T1000 (cell line): ENCODE data around the gene CRTAC1.
"Not testable (repeated sequence)": the region's sequence is repeated elsewhere in the genome, so short reads cannot be mapped to it uniquely, and the experiment has no call there.

Source experiments
- DNase-seq: peaks from one replicate; lab custom pipeline; 2025; ENCODE audit warnings: mixed read lengths; lab: John Stamatoyannopoulos, UW

CRTAC1 gene

GRCh38 chr10:97842656-97843280, 187.7 kb downstream of the CRTAC1 start:
- no peak for DNase-seq

GRCh38 chr10:97842114-97842513, 188.3 kb downstream of the CRTAC1 start:
- not testable (repeated sequence) for DNase-seq

- not testable (repeated sequence) for DNase-seq
Observed at GRCh38 chr10:97841166-97841565, 189.3 kb downstream of the CRTAC1 start.

GRCh38 chr10:97838091-97838490, 192.3 kb downstream of the CRTAC1 start:
- no peak for DNase-seq

GRCh38 chr10:97836446-97836845, 194.0 kb downstream of the CRTAC1 start:
- no peak for DNase-seq

- DNase-seq = no peak
Observed at GRCh38 chr10:97831259-97831658, 199.2 kb downstream of the CRTAC1 start.

GRCh38 chr10:97830064-97830463, 200.4 kb downstream of the CRTAC1 start:
- DNase-seq = no peak

- DNase-seq = no peak
Observed at GRCh38 chr10:97828721-97829120, 201.7 kb downstream of the CRTAC1 start.

- peak; percentile 68 for DNase-seq
Observed at GRCh38 chr10:97827702-97828291, 202.6 kb downstream of the CRTAC1 start.

- no peak for DNase-seq
Observed at GRCh38 chr10:97826892-97827291, 203.5 kb downstream of the CRTAC1 start.

- no peak for DNase-seq
Observed at GRCh38 chr10:97825020-97825760, 205.2 kb downstream of the CRTAC1 start.

GRCh38 chr10:97823734-97824133, 206.7 kb downstream of the CRTAC1 start:
- DNase-seq = no peak

GRCh38 chr10:97822261-97822687, 208.1 kb downstream of the CRTAC1 start:
- DNase-seq = no peak

- no peak for DNase-seq
Observed at GRCh38 chr10:97821308-97822038, 208.9 kb downstream of the CRTAC1 start.

GRCh38 chr10:97820096-97820704, 210.2 kb downstream of the CRTAC1 start:
- DNase-seq = no peak

- DNase-seq = no peak
Observed at GRCh38 chr10:97818572-97818971, 211.8 kb downstream of the CRTAC1 start.

- no peak for DNase-seq
Observed at GRCh38 chr10:97816609-97817008, 213.8 kb downstream of the CRTAC1 start.
